CD4-positive, alpha-beta T cell (primary cell): ENCODE results near the gene LIMCH1. TPM values are rescaled to one million over a fixed set of nuclear protein-coding genes. Genes with fewer than 3 reads are reported as not detected.

Experiments used
- ATAC-seq: fragments of 200-7000 bp; cut with Tn5 transposase; one replicate; pipeline ENCODE4 v1.10.0; 2022; ENCODE audit warnings: mild to moderate bottlenecking; ENCODE audit not compliant: poor library complexity
- CTCF ChIA-PET: fragments of 350-600 bp; sonication (Branson Sonifier 250); formaldehyde crosslinking; loops from one replicate; lab custom pipeline; 2021; ENCODE audit warnings: antibody characterized with exemption, inconsistent platforms; lab: Charles Lee
- POLR2A ChIA-PET: fragments of 350-600 bp; sonication (Branson Sonifier 250); formaldehyde crosslinking; loops from one replicate; lab custom pipeline; 2021; ENCODE audit warnings: antibody characterized with exemption, inconsistent platforms; lab: Charles Lee
- DNase-seq, 14 experiments: peaks; one replicate each; pipeline ENCODE4 v3.0.0-alpha.2; 2013 to 2020; ENCODE audit warnings: mixed read lengths in 2 of 14
- H3K27ac ChIP-seq, 2 donors: one replicate each; pipeline versions ENCODE4 v1.5.1 to v1.7.0; 2013; ENCODE audit warnings: low read length in 2 of 2, low read depth in 1 of 2, mild to moderate bottlenecking in 1 of 2
- H3K27me3 ChIP-seq, 2 experiments: 1 replicate in 1 of 2; 2 replicates in 1 of 2; pipeline versions ENCODE4 v1.6.1 to v1.7.0; 2013; ENCODE audit warnings: low read length in 2 of 2, control low read depth in 1 of 2, mild to moderate bottlenecking in 1 of 2, moderate library complexity in 1 of 2; ENCODE audit not compliant: insufficient read depth in 2 of 2, control insufficient read depth in 1 of 2
- H3K36me3 ChIP-seq: one replicate; pipeline ENCODE4 v1.6.1; 2013; ENCODE audit warnings: low read length, control low read depth; ENCODE audit not compliant: insufficient read depth
- H3K4me1 ChIP-seq: one replicate; pipeline ENCODE4 v1.6.1; 2013; ENCODE audit warnings: low read length, control low read depth; ENCODE audit not compliant: insufficient read depth
- H3K4me3 ChIP-seq: one replicate; pipeline ENCODE4 v1.5.1; 2013; ENCODE audit warnings: mild to moderate bottlenecking, low read length, moderate library complexity
- H3K9me3 ChIP-seq, 2 experiments: 1 replicate in 1 of 2; 2 replicates in 1 of 2; pipeline versions ENCODE4 v1.6.1 to v1.7.0; 2013; ENCODE audit warnings: low read length in 2 of 2, mild to moderate bottlenecking in 2 of 2, control low read depth in 1 of 2, moderate library complexity in 1 of 2; ENCODE audit not compliant: control insufficient read depth in 1 of 2, insufficient read depth in 1 of 2
- H3K27ac Mint-ChIP-seq: one replicate; pipeline ENCODE4 v1.8.0; 2020; ENCODE audit warnings: mixed read lengths
- H3K27me3 Mint-ChIP-seq: one replicate; pipeline ENCODE4 v1.8.0; 2021; ENCODE audit warnings: mixed read lengths
- H3K36me3 Mint-ChIP-seq: one replicate; pipeline ENCODE4 v1.8.0; 2021; ENCODE audit warnings: low read depth, mixed read lengths
- H3K4me1 Mint-ChIP-seq: one replicate; pipeline ENCODE4 v1.8.0; 2021; ENCODE audit warnings: low read depth, mixed read lengths
- H3K4me3 Mint-ChIP-seq: one replicate; pipeline ENCODE4 v1.8.0; 2020; ENCODE audit warnings: mild to moderate bottlenecking, mixed read lengths
- H3K9me3 Mint-ChIP-seq: one replicate; pipeline ENCODE4 v1.8.0; 2020; ENCODE audit warnings: mixed read lengths
- CTCF ChIP-seq: fragments of 200-600 bp; IDR thresholded peaks from one replicate; pipeline ENCODE4 v1.8.0; 2022; ENCODE audit warnings: antibody characterized with exemption, mild to moderate bottlenecking
- intact Hi-C, 2 experiments: fragments of 100-400 bp; cut with DNase I in 1 of 2; cut with micrococcal nuclease in 1 of 2; formaldehyde crosslinking; loops; one replicate each; pipeline versions ENCODE4 v1.15.1 to v1.9.0; 2023 to 2025; cut with DNase I, micrococcal nuclease
- total RNA-seq, 174 experiments: library from RNA in 2 of 174; stranded (reverse) in 2 of 174; gene quantifications; one replicate each; pipeline ENCODE4 v1.2.3 and lab custom pipeline; 2021 to 2026

The LIMCH1 gene
- total RNA-seq, 2 experiments from 2014 or later = not detected

- Histone ChIP-seq H3K27me3 (peaks cover 70 to 94% of the 10 kb centered on the region in 2 experiments), H3K36me3 (no peaks in the 10 kb centered on the region), H3K9me3 (peaks cover 7 to 43% of the 10 kb centered on the region in 2 experiments), H3K4me1 (no peaks in the 10 kb centered on the region), H3K4me3 (no peak overlapping the region), H3K27ac (no peak overlapping the region)
- Mint-ChIP-seq H3K27ac (no peak overlapping the region), H3K4me1 (peaks cover 6% of the 10 kb centered on the region), H3K4me3 (no peak overlapping the region), H3K9me3 (no peaks in the 10 kb centered on the region), H3K27me3 (peaks cover 85% of the 10 kb centered on the region), H3K36me3 (no peaks in the 10 kb centered on the region)
- DNase-seq = no peak
- no peak for ATAC-seq
- ChIA-PET CTCF (no interaction called here), POLR2A (no interaction called here)
- intact Hi-C loops = no loop called here
- no peak for TF ChIP-seq CTCF
Measured at GRCh38 chr4:41747230-41748055, 209.5 kb downstream of the LIMCH1 start.

- Histone ChIP-seq H3K4me3 (no peak overlapping the region), H3K4me1 (no peaks in the 10 kb centered on the region), H3K9me3 (peaks cover 7 to 43% of the 10 kb centered on the region in 2 experiments), H3K36me3 (no peaks in the 10 kb centered on the region), H3K27ac (no peak overlapping the region), H3K27me3 (peaks cover 69 to 95% of the 10 kb centered on the region in 2 experiments)
- intact Hi-C loops = no loop called here
- ChIA-PET POLR2A (no interaction called here), CTCF (no interaction called here)
- peaks cover 85% of the 10 kb centered on the region for H3K27me3 Mint-ChIP-seq
- peaks cover 6% of the 10 kb centered on the region for H3K4me1 Mint-ChIP-seq
- H3K36me3 Mint-ChIP-seq = no peaks in the 10 kb centered on the region
- DNase-seq (no peak), ATAC-seq (no peak)
- H3K9me3 Mint-ChIP-seq = no peaks in the 10 kb centered on the region
- H3K4me3 Mint-ChIP-seq = no peak overlapping the region
- H3K27ac Mint-ChIP-seq = no peak overlapping the region
- TF ChIP-seq CTCF = no peak
Measured at GRCh38 chr4:41748074-41748570, 210.2 kb downstream of the LIMCH1 start.

GRCh38 chr4:41748571-41749475, 210.9 kb downstream of the LIMCH1 start, which contains the start of gene PHOX2B:
PHOX2B (minus strand) TSS chr4:41748725; CDS start chr4:41748610, 115 bp downstream.
- DNase-seq = no peak

More at GRCh38 chr4:41748571-41749475, 210.9 kb downstream of the LIMCH1 start, which contains the start of gene PHOX2B:
- POLR2A ChIA-PET = no interaction called here
- CTCF ChIA-PET = no interaction called here
- no peaks in the 10 kb centered on the region for H3K36me3 Mint-ChIP-seq
- Histone ChIP-seq H3K9me3 (peaks cover 7 to 43% of the 10 kb centered on the region in 2 experiments), H3K4me1 (no peaks in the 10 kb centered on the region), H3K27ac (no peak within 1 kb of the TSS), H3K4me3 (no peak within 1 kb of the TSS), H3K36me3 (no peaks in the 10 kb centered on the region), H3K27me3 (peaks cover 66 to 95% of the 10 kb centered on the region in 2 experiments)
- no peak within 1 kb of the TSS for H3K4me3 Mint-ChIP-seq
- intact Hi-C loops = no loop called here
- no peaks in the 10 kb centered on the region for H3K9me3 Mint-ChIP-seq
- H3K4me1 Mint-ChIP-seq = peaks cover 6% of the 10 kb centered on the region
- H3K27me3 Mint-ChIP-seq = peaks cover 92% of the 10 kb centered on the region
- no peak for ATAC-seq
- no peak within 1 kb of the TSS for H3K27ac Mint-ChIP-seq
- no peak for TF ChIP-seq CTCF
